Limb (tissue), 2 donors: ENCODE results near the gene PTPN20.

ENCODE experiments used
- DNase-seq, 2 donors: peaks; one replicate each; pipeline ENCODE4 v3.0.0-alpha.2; 2016; ENCODE audit errors: extremely low spot score in 2 of 2

The PTPN20 gene

GRCh38 chr10:47019155-47020145, 108.2 kb downstream of the PTPN20 start:
- DNase-seq = no peak

GRCh38 chr10:47020471-47020870, 109.2 kb downstream of the PTPN20 start:
- DNase-seq = no peak

GRCh38 chr10:47021850-47022249, 110.6 kb downstream of the PTPN20 start:
- no peak for DNase-seq

GRCh38 chr10:47022311-47023131, 111.3 kb downstream of the PTPN20 start:
- no peak for DNase-seq

GRCh38 chr10:47023237-47024045, 112.2 kb downstream of the PTPN20 start:
- DNase-seq = no peak

- no peak for DNase-seq
These were observed 112.8 kb downstream of the PTPN20 start for GRCh38 chr10:47024046-47024322.

- peak in 1 of 2 donors; percentile 78 for DNase-seq
These were observed 113.4 kb downstream of the PTPN20 start for GRCh38 chr10:47024399-47025252.

- DNase-seq = peak in 1 of 2 donors; percentile 24
These were observed 114.0 kb downstream of the PTPN20 start for GRCh38 chr10:47025253-47025539.

- DNase-seq = peak in 1 of 2 donors; percentile 26
These were observed 114.5 kb downstream of the PTPN20 start for GRCh38 chr10:47025540-47026300.

GRCh38 chr10:47026301-47027107, 115.3 kb downstream of the PTPN20 start:
- DNase-seq = peak in 1 of 2 donors; percentile 22

GRCh38 chr10:47027108-47027783, 116.0 kb downstream of the PTPN20 start:
- DNase-seq = peak in 1 of 2 donors; percentile 23

- DNase-seq = peak in 1 of 2 donors; percentile 20
These were observed 116.6 kb downstream of the PTPN20 start for GRCh38 chr10:47027784-47028260.

- peak in 1 of 2 donors; percentile 14 for DNase-seq
These were observed 117.2 kb downstream of the PTPN20 start for GRCh38 chr10:47028466-47028865.

GRCh38 chr10:47029181-47030009, 118.2 kb downstream of the PTPN20 start:
- peak in 1 of 2 donors; percentile 24 for DNase-seq

GRCh38 chr10:47030191-47030703, 119.0 kb downstream of the PTPN20 start:
- peak in 1 of 2 donors; percentile 20 for DNase-seq

GRCh38 chr10:47031211-47031900, 120.1 kb downstream of the PTPN20 start:
- peak in 1 of 2 donors; percentile 43 for DNase-seq
